Measurements from ENCODE around the gene GPSM1.

DNA sequence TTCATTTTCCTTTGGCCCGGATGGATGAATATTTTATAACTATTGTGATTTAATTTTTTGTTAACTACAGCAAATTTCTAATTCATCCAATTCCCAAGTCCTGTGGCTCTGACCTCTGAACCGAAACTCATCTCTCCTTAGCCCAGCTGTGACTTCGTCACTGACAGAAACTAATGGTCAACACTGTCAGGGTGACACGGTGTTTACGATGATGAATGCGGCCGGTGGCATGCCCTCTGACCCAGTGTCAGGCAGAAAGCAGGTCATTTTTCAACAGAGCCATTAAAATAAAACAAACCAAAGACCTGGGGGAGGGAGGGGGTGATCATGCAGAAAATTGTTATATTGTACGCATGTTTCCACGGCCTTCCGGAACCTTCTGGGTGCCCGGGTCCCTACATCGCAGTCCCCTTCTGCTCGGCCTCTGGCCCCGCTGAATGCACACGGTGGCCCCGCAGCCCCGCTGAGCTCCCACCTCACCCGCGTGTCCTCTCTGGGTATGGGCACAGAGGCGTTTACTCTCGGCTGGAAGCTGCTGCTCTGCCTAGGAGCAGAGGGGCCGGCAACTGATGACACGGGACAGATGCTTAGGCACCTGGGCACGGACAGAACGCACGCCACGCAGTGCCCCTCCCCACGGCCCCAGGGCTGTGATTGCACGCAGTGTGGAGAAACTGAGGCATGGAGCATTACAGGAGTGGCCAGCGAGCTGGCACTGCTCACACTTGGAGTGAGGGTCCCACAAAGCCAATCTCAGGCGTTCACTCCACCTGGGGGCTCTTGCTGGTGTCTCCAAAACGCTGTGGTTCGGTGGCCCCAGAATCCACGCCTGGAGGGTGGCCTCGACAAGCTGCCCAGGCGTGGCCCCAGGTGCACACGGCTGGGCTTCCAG is 31.6 kb upstream of the GPSM1 start:
- TF ChIP-seq, protein P1, sequence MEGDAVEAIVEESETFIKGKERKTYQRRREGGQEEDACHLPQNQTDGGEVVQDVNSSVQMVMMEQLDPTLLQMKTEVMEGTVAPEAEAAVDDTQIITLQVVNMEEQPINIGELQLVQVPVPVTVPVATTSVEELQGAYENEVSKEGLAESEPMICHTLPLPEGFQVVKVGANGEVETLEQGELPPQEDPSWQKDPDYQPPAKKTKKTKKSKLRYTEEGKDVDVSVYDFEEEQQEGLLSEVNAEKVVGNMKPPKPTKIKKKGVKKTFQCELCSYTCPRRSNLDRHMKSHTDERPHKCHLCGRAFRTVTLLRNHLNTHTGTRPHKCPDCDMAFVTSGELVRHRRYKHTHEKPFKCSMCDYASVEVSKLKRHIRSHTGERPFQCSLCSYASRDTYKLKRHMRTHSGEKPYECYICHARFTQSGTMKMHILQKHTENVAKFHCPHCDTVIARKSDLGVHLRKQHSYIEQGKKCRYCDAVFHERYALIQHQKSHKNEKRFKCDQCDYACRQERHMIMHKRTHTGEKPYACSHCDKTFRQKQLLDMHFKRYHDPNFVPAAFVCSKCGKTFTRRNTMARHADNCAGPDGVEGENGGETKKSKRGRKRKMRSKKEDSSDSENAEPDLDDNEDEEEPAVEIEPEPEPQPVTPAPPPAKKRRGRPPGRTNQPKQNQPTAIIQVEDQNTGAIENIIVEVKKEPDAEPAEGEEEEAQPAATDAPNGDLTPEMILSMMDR (IDR thresholded peaks at IDR 0.05; ENCODE audit: insufficient read depth, low read depth, low read length) = no peak
- peak; percentile 22 for TF ChIP-seq EZH2 (IDR thresholded peaks at IDR 0.05; ENCODE audit: insufficient read depth, low read length)
